ENCODE data around the gene DENND1A.

The DENND1A gene

DNA sequence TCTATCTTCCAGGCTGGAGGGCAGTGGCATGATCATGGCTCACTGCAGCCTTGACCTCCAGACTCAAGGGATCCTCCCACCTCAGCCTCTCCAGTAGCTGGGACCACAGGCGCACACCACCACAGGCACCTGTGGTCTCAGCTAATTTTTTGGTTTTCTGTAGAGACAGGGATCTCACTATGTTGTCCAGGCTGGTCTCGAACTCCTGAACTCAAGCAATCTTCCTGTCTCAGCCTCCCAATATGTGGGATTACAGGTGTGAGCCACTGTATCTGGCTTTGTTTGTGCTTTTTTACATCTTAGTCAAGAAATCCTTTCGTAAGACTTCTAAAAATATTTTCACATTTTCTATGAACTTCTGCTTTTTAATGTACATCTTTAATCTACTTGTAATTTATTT, 116.9 kb downstream of the DENND1A start:
- DNase-seq = no peak

DNA sequence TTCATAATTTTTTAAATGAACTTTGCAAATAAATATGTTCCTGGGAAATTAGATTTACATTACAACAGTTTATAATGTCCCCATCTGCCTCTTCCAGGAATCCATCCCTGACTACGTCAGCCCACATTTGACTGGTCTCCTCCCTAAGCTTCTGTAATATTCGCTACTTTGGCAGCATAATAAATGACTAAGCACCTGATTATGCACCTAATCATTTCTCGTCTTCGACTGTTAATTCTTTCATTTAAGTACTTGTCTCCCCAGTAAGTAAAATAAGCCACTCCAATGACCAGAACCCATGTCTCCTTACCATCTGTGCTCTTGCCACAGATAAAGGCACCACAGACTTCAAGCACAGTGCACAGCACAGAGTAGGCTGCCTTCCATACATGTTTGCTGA, 122.7 kb downstream of the DENND1A start:
- no peak for DNase-seq

DNA sequence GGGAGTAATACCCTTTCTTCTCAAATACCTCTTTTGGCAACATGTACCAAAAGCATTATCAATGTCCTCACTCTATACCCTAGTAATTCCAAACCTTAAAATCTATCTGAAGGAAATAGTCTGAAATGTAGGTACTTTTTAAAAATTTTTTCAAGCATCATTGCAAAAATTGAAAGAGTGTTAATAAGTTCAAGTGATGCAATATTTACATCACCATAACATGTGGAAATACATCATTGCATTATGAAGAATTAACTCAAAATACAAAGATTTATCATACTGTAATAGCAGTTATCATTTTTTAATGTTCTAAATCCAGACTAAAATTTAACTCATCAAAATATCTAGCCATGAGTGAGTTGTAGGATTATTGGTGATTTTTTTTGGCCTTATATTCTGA, 123.1 kb downstream of the DENND1A start:
- no peak for DNase-seq

DNA sequence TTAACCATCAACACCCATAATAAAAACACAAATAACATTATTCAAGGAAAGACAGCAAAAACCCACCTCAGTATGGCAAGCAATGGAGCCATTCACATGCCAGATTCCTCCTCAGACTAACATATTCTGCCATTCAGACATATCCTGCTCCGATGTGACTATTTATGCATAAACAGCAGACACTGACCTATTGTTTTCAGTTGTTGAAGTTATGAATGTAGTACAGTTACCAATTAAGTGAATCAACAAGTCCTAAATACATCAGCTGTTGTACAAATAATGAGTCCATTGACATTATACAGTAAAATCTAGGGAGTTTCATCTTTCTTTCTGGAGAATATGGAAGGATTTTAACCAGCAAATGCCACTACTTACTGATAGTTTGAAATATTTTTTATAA, 131.7 kb downstream of the DENND1A start:
- no peak for DNase-seq

DNA sequence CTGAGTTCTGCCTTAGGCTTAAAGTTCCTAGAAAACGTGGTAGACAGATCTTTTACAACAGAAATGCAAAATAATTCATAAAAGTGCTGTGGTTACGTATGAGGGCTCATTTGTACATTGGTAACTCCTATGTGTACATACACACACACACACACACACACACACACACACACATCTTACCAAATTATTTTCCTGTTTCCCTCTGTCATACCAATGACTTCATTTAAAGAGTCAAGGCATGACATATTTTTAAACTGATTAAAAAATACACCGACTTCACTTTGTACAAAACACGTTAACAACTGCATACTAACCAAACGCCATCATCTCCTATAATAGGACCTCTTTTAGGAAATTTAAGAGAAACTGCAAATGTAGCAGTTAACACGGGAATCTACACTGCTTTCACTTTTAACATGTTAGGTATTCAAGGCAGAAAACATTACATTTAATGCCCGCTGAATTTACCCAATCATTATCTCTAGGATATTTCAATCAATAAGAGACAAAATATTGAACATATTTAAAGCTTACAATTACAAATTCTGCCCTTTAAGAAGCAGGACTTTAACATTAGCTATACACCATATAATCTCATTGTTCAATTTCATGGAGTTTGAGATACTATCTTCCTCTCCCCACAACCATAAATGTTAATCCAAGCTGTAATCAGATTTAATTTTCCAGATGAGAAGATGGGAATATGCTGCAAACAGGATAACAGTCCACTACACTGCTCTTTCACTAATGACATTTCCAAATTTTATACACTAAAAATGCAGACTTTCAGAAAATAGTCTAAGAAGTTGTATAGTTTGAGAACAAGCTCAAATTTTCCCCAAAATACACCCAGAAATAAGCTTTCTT, 133.1 kb downstream of the DENND1A start:
- no peak for DNase-seq

DNA sequence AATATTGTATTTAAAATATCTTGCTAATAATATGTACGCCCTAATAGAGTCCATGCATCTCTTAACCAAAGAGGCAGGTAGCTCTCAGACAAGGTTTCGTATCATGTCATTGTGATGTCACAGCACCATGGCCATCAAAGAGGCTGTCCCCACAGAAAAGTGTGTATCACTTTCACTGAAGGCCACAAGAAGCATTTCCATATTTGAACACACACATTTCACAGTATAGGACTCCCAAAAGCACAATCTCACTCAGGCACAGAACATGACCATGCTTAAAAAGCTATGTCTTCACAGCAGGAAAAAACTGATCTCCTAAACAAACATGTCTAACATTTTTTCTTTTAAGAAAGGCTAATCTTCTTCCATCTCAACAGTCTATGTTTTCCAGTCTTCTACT, 133.8 kb downstream of the DENND1A start:
- no peak for DNase-seq

DNA sequence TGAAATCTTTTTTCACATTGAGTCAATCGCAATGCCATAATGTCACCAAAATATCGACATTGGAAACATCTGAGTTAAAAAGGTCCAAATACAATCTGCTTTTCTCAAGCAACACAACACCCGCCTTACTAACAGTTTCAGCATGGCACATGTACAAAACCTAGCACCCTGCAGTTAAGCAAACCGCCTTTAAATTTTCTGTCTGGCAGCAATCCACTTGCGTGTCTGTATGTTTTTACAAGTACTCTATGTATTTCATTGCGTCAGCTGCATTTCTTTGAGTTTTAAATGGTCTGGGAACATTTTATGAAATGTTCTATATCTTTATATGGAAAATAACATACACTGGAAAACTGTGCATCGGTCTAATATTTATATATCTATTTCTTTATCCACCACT, 134.6 kb downstream of the DENND1A start:
- DNase-seq = no peak

DNA sequence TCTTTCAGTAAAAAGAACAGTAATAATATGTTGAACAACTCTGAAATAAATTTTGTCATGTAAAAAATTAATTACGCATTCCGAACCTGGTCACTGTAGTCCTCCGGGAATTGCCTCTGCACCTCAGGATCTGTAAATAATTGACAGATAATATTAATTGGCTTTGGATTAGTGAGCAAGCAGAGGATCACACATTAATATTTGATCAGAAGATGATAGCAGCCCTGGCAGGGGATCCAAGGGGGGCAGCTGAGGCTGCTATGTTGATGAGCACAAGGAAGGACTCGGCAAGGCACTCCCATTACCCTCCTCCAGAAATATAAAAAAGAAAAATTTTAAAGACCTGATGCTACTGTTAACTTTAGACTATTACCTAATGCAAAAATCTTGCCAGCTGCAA, 137.4 kb downstream of the DENND1A start:
- DNase-seq = no peak

DNA sequence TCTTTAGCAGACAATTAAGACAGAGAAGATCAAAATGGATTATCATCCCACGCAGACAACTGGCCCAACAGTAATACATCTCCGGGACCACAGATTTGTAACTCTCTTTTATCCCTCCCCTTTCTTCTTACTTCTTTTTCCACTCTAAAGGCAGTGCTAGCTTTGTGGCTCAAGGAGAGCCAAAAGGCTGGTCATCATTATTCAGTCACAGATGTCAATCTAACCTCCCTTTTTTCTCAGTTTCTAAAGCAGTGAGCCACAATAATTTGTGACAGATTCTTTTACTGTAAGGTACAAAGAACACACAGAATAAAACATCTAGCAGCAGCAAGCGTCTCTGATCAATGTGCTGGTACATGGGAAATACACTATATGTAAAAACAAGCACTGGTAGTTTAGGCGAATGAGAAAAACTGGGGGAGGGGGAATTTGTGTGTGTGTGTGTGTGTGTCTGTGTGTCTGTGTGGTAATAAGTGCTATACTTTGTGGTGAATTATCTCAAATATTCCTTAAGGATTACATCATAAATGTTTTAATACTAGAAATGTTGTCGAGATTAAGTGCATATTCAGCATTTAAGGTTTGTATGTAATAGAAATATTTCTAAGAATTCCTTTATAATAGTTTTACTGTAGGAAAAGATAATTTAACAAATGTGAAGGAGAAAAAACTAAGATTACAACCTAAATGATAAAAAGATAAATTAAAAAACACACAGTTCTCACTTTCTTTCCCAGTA, 140.2 kb downstream of the DENND1A start:
- no peak for DNase-seq

DNA sequence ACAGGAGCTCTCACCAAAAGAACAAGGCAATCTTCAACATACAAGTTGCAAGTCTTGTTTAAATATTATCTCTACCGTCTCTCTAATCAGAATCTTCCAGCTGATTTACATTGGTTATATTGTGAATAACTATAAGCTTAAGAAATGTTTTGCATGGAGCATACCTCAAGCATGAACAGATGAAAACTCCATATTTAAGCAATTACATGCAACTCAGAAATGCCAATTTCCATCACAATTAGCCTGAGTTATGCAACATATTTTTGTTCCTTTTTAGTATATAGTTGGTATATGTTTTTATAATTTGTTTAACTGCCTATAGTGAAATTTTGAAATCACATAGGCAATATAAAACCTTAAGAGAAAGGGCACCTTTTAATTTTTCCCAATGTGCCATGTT, 142.5 kb downstream of the DENND1A start:
- no peak for DNase-seq

DNA sequence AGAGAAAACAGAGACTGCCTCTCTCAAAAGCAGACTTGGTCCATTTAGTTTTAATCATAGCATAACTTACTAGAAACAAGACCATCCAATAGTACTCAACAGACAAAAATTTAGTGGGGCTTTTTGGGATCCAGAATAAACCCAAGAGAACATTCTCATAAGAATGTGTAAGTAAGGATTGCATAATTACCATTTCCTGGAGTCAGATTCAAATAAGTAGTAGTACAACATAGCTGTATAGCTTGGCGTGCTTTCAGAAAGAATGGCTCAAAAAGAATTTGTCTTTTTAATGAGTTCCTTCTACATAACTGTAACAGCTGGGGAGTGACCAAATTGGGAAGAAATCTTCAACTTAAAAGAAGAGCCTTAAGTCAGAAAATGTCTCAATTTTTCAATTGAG, 145.4 kb downstream of the DENND1A start:
- DNase-seq = no peak

DNA sequence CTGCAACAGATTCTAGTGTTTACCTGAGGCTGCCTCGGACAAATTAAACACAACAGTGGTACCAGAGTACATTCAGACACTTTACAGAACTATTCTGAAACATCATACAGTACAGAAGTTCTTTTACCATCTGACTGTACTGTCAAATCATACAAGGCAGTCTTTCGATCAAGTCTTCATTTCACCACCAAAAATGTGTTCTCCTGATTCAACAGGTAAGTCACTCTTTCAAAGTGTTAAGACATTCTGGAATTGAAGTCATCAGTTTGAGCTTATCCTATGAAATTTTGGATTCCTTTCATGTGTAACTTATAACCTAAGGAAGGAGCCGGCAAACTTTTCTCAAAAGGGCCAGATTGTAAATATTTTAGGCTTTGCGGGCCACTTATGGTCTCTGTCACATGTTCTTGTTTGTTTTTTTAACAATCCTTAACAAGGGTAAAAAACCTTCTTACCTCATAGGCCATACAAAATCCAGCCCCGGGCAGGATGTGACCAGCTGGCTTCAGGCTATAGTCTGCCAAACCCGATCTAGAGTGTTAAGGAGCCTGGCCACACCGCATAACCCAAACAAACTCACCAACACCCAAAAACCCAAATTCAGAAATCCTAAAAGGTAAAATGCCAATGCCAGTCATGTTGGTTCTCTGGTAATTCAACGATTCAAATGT, 151.6 kb downstream of the DENND1A start:
- no peak for DNase-seq

DNA sequence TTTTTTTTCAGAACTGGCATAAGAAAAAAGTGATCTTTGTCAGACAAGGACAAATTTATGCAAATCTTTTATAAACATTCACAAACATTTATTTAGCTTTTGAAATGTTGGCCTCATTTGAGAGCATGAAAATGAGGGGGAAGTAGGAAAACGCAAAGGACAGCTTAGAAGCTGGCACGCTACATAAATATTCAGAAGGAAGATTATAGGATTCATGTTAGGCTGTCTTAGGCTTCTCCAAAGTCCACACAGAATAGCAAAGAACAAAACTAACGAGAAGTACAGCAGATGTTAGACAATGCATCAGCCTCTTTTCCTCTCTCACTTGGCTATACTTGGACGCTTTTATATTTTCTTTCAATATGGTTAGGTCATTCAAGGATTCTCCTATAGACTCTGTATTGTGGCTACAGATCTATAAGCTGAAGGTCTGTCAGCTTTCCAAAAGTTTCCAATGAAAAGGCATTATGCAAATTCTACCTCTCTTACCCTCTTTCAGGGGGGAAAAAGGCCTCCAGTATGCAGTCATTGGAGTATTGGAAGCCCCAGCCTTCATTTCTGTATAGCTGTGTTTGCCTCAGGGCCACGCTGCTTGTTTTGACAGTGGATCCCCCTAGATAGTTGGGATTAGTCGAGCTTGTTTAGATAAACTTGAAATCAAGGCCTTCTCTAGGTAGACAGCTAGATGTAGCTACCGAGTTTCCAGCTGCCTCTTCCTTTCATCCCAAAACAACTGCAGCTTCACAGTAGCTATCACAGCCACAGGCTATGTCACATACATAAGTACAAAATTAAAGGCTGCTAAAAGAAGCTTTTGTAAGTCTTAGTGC, 153.0 kb downstream of the DENND1A start:
- no peak for DNase-seq

DNA sequence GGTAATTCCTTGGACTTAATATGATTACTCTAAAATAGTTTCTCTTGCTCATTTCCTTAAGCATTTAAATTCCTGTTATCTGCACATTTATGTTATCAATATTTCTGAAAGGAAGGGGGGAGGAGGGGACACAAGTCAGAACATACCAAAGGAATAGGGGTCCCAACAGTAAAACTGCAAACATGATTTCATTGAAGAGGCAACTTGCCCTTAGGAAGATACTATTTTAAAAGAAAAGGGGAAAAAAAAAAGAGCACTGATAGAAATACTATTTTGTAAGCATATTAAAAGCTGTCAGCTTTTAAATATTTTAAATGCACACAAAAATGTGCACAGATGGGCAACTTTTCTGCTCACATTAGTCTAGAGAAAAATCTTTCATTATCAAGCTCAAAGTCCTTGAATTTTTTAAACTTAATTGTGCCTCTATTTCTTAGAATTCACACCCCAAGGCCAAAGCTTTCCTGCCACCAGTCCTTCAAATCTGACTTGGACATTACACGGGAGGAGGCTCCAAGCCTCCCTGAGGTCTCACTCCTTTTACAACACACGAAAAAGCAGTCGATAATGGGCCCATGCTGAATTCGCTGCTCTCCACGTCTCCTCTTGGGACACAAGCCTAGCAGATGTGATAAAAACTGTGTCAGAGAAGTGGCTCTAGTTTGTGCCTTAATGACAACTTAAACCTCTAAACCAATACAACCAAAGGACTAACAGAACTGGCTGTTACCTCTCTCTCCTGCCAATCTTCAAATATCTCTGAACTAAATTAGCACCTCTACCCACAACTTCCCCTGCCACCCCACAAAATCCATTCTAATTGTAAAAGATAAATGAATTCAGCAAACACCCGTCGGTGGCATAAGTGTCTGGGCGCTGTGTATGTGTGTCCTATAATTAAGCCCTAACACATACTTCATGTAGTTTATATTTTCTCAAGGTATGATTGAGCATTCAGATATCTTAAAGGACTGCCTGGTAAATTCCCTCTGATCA, 154.3 kb downstream of the DENND1A start:
- DNase-seq = no peak

DNA sequence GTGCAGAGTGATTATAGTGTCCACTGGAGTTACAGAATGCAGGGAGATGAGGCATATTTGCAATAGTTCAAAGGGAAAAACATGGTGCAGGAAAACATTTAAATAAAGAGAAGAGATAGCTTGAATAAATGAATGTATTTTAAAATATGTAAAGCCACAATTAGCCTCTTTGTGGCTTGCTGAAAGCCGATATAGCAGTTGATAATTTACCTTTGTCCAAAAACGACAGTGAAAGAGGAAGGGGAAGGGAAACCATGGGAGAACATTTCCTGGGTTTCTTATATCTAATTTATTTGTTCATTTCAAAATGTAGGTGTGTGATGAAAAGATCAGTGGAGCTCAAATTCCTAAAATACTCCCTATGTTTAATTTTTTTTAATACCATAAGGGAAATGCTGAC, 156.1 kb downstream of the DENND1A start:
- DNase-seq = no peak

DNA sequence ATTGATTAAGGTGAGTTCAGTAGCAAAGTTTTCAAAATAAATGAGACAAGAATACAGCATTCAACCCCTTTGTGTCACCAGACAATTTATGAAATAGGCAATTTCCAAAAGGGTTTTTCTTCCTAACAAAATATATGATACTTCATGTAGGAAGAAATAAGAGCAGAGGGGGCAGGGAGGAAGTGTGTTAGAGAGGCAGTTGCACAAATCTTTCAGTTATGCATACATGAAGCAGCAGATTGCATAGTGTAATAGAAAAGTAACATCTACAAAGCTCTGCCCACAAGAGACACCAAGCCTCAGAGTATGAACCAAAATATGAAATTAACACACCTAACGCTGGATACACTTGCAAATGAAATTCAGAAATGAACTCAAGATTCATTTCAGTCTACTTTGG, 157.0 kb downstream of the DENND1A start:
- DNase-seq = no peak

DNA sequence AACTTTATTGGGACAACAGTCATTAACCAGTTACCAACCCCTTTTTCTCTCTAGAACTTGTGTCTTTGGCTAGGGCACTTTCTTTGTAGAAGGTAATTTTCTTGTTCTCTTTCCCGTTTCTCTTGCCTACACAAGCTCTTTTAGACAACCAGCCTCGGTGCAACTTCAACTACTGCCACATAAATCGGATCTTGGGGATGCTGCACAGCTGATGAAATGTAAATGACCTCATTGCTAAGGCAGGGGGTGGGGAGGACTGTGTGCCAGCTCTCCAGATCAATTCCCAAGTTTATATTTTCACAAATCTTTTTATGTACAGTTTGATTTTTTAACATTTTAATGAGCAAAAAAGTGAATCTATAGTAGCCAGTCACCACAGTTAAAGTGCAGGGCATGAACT, 157.6 kb downstream of the DENND1A start:
- DNase-seq = no peak

DNA sequence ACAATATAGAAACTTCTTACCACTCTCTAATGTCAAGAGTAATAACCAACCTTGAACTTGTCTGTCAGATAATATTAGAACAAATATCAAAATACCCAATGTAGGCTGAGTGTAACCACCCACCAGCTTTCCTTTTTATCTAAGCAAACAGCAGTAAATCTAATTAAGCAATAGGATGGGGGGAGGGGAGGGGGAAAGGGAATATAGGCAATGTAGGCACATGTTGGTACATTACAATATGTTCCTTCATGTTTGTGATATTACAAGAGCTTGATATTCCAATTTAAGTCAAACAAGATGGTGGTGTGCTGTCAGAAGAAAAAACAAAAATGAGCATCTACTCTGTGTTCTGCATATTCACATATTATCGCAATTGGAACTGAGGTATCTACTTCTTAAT, 158.2 kb downstream of the DENND1A start:
- DNase-seq = no peak

DNA sequence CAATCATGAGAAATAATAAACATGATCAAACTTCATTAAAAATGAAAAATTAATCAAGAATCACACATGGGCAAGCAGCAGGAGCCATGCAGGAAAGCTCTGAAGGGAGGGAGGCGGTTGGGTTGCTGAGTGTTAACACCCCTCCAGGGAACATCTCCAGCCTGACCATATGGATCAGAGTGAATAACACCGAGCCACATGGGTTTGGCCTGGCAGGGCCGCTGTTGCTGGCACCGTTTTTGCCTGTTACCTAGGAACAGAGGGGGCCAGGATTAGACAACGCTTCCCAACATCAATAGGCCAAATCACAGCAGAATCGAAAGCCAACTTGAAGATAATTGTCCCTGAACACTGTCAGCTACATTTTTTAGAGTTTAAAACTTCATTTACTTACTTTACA, 160.2 kb downstream of the DENND1A start:
- DNase-seq = no peak

DNA sequence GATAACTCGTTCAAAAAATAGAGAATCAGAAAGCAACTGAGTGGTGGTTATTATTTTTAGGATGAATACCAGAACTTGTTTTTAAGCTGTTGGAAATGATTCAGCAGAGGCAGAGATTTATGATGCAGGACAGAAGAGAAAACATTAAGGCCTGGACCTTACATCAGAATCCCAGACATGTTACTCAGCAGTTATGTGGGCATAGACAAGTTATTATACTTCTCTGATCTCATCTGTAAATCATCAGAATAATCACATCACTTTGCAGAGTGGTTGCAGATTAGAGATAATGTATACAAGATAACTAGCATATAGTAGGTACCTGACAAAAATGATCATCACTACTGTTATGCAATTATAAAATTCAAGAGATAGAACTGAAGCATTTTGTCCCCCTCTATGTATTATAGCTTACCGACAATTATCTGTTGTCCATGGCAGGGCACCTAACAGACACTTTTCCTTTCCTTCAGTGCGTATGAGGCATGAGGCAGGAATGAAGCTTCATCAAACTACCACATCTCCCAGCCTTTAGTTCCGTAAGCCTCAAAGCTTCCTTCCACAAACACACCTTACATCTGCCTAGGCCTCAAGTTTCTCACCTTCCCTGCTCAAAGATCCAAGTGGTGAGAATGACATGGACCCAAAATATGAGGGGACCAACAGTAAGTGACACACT, 165.9 kb downstream of the DENND1A start:
- DNase-seq = no peak

Data from NCI-H2107 (cell line).